Measurements from ENCODE around the gene MTO1.
"Not testable (repeated sequence)": the region's sequence is repeated elsewhere in the genome, so short reads cannot be mapped to it uniquely, and the experiment has no call there.

Gene MTO1

DNA sequence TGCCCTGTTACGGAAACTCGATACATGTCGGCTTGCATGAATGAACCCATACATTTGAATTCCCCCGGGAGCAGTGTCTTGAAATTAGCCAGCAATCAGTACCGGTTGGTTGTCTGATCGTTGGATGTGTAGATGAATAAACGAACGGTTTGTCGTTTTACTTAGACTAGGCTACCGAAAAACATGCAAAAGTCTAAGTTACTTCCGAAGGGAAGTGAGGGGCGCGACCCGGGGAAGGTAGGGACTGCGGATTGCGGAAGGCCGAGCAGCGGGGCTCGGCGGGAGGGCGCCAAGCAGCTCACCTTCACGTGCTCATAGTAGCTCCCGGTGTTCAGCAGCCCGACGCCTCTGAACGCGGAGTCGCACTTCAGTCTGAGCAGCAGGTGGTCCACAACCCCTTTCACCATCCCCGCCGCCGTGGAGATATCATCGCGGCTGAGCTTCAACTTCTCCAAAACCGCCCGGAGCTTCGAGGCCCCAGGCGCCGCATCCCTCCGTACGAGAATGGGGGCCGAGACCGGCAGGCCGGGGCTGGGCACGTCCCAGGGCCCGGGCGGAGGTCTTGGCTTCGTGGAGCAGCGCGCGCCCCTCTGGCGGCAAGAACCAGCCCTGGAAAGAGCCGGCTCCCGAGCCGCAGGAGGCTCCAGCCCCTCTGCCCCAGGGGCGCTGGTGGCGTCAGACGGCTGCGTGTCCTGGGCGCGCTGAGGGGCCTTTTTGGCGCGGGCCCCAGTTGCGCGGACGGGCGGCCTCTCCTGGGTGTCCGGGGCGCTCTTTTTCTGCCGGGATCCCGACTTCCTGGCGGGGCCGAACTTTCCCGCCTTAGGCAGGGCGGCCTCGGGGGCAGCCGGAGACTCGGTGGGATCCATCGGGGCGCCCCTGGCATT lies 10.1 kb upstream of the MTO1 start:
- TF ChIP-seq, protein P1, sequence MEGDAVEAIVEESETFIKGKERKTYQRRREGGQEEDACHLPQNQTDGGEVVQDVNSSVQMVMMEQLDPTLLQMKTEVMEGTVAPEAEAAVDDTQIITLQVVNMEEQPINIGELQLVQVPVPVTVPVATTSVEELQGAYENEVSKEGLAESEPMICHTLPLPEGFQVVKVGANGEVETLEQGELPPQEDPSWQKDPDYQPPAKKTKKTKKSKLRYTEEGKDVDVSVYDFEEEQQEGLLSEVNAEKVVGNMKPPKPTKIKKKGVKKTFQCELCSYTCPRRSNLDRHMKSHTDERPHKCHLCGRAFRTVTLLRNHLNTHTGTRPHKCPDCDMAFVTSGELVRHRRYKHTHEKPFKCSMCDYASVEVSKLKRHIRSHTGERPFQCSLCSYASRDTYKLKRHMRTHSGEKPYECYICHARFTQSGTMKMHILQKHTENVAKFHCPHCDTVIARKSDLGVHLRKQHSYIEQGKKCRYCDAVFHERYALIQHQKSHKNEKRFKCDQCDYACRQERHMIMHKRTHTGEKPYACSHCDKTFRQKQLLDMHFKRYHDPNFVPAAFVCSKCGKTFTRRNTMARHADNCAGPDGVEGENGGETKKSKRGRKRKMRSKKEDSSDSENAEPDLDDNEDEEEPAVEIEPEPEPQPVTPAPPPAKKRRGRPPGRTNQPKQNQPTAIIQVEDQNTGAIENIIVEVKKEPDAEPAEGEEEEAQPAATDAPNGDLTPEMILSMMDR (IDR thresholded peaks at IDR 0.05; ENCODE audit: low read depth, low read length), result no peak
- DNase-seq (ENCODE audit: low read depth in 2 of 2), result peak; percentile 40 to 67
- H3K4me3 ChIP-seq (replicated peaks in 1 of 2; ENCODE audit: low read depth in 2 of 2, low read length in 2 of 2), result peak overlapping the region; percentile 58 to 69

DNA sequence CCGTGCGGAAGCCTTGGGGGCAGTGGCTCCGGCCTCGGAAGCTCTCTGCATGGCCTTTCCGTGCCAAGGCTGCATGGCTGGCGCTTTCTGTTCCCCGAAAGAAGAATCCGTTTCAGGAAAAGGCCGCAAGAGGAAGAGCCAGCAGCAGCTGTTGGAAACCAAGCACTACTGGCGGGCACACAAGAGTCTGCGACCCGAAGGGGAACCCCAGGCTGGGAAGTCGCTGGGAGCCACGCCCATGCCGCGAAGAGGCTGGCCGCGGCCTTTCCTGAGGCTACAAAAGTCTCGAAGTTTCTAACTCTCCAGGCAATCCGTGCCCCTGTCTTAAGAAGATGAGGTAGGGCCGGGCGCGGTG lies 9.5 kb upstream of the MTO1 start, which contains the start of gene CGAS:
Gene CGAS, minus strand, starts transcription at position 191 of the 355 bp plus-strand sequence. Its CDS starts 116 bp downstream, at position 75.
- TF ChIP-seq, protein P1 (IDR thresholded peaks at IDR 0.05; ENCODE audit: low read depth, low read length), result no peak
- peak within 1 kb of the TSS; percentile 58 to 69 for H3K4me3 ChIP-seq (replicated peaks in 1 of 2; ENCODE audit: low read depth in 2 of 2, low read length in 2 of 2)
- peak; percentile 69 to 71 for DNase-seq (ENCODE audit: low read depth in 2 of 2)

DNA sequence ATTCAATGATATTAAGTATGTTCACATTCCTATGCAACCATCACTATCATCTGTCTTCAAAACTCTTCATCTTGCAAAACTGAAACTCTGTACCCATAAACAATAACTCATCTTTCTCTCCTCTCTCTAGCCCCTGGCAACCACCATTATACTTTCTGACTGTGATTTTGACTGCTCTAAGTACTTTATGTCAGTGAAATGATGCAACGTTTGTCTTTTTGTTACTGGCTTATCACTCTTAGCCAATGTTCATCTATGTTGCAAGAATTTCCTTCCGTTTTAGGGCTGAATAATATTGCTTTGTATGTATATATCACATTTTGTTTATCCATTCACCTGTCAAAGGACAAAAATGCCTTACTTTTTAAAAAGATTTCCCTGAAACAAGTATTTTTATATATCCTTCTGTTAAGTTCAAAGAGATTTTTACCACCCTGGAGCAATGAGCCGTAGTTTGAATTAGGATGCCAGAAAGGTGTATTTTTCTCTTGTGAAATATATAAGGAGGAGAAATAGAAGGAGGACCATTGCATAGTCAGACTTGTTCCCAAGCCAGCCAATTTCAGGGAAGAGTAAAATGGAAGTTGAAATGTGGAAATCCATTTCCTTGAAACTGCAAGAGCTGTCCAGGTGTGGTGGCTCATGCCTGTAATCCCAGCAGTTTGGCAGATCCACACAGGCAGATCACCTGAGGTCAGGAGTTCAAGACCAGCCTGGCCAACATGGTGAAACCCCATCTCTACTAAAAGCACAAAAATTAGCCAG lies 5.5 kb upstream of the MTO1 start:
- TF ChIP-seq, protein P1 (IDR thresholded peaks at IDR 0.05; ENCODE audit: low read depth, low read length), result no peak
- DNase-seq (ENCODE audit: low read depth in 2 of 2), result peak; percentile 74 to 76
- H3K4me3 ChIP-seq (replicated peaks in 1 of 2; ENCODE audit: low read depth in 2 of 2, low read length in 2 of 2), result no peak overlapping the region

DNA sequence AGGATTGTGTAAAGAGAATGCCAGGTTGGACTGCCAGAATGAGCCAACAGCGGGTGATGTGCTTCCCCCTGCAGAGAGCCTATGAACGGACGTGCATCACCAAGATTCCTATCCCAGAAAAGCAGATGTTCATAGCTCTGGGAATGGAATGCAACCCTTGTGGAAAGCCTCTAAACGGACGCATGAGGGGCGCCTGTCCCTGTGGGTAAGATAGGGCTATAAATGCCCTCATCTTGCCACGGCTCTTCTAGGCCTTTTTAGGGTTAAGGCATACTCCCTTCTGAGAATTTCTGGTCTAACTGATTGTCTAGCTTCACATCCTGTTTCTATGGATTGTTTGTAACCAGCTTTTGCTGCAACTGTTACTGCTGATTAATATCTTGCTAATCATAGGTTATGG lies 2.1 kb upstream of the MTO1 start:
- not testable (repeated sequence) for DNase-seq (ENCODE audit: low read depth in 2 of 2)

DNA sequence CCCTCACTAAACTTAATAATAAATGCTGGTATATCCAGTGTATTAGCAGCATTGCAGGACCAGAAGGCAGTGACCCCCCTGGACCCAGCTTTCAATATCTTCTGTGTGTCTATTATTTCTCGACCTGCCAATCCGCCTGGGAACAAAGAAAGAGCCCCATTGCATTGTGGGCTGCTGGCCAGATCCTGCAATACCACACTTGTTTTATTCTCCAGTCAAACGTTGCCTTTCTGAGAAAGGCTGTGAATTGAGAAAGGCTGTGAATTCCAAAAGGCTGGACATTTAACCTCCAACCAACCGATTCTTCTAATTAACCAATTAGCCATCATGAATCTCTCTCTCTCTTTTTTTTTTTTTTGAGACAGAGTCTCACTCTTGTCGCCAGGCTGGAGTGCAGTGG lies 1.5 kb upstream of the MTO1 start:
- H3K4me3 ChIP-seq (replicated peaks in 1 of 2; ENCODE audit: low read depth in 2 of 2, low read length in 2 of 2), result no peak overlapping the region
- no peak for DNase-seq (ENCODE audit: low read depth in 2 of 2)
- TF ChIP-seq, protein P1 (IDR thresholded peaks at IDR 0.05; ENCODE audit: low read depth, low read length), result no peak

More for the DNA sequence above, 2.1 kb upstream of the MTO1 start:
- not testable (repeated sequence) for H3K4me3 ChIP-seq (replicated peaks in 1 of 2; ENCODE audit: low read depth in 2 of 2, low read length in 2 of 2)

DNA sequence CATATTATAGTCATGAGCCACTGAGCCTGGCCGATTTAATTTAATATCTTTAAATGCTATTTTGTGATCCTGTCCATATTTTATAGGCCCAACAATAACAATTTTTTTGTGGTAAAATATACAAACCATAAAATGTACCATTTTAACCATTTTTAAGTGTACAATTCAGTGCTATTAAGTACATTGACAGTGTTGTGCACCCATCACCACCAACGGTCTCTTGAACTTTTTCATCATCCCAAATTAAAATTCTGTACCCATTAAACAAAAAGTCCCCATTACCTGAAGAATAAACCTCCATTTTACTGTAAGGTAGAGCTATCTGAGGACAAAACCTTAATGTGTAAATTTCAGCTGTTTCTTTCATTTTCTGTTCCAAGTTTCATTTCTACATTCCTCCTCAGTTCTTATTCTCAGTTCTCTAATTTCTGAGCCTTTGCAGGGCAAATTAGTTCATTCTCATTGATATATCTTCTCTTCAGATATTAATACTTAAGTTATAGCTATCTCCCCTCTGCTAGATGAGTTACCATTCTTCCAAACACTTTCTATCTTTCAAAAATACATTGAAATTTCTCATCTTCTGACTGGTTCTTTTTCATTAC lies 10.3 kb downstream of the MTO1 start:
- no peak for DNase-seq (ENCODE audit: low read depth in 2 of 2)
- no peak overlapping the region for H3K4me3 ChIP-seq (replicated peaks in 1 of 2; ENCODE audit: low read depth in 2 of 2, low read length in 2 of 2)
- TF ChIP-seq, protein P1 (IDR thresholded peaks at IDR 0.05; ENCODE audit: low read depth, low read length), result no peak

DNA sequence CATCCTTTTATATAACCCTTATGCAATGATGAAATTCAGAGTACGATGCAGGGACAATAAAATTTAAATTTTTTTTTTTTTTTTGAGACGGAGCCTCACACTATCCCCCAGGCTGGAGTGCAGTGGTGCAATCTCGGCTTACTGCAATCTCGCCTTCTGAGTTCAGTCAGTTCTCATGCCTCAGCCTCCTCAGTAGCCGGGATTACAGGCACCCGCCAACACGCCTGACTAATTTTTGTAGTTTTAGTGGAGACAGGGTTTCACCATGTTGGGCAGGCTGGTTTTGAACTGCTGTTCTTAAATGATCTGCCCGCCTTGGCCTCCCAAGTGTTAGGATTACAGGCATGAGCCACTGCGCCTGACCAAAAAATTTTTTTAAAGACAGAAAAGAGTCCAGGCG lies 15.2 kb downstream of the MTO1 start:
- DNase-seq (ENCODE audit: low read depth in 2 of 2), result no peak
- H3K4me3 ChIP-seq (replicated peaks in 1 of 2; ENCODE audit: low read depth in 2 of 2, low read length in 2 of 2), result no peak overlapping the region
- TF ChIP-seq, protein P1 (IDR thresholded peaks at IDR 0.05; ENCODE audit: low read depth, low read length), result no peak

Data from cardiac fibroblast (primary cell).